Cardiac muscle cell (in vitro differentiated cells and primary cell): ENCODE results near the gene GOLGA6L7. TPM values are rescaled to one million over a fixed set of nuclear protein-coding genes. Genes with fewer than 3 reads are reported as not detected.
"Not testable (repeated sequence)": the region's sequence is repeated elsewhere in the genome, so short reads cannot be mapped to it uniquely, and the experiment has no call there.

Source experiments
- DNase-seq, 2 donors: peaks; one replicate each; pipeline versions ENCODE4 v3.0.0 to v3.0.0-alpha.2; 2010 to 2017; ENCODE audit warnings: low read depth in 1 of 2, low spot score in 1 of 2
- H3K27ac ChIP-seq: fragments of 200-600 bp; sonication (generic); 2 replicates; pipeline ENCODE4 v1.5.1; 2016
- H3K27me3 ChIP-seq: fragments of 200-600 bp; sonication (generic); 2 replicates; pipeline ENCODE4 v1.6.0; 2016; ENCODE audit warnings: control low read depth
- H3K36me3 ChIP-seq: fragments of 200-600 bp; sonication (generic); 2 replicates; pipeline ENCODE4 v1.5.1; 2016; ENCODE audit warnings: control low read depth
- H3K4me1 ChIP-seq: fragments of 200-600 bp; sonication (generic); 2 replicates; pipeline ENCODE4 v1.8.1; 2017; ENCODE audit warnings: low read depth, mild to moderate bottlenecking, mixed run types
- H3K4me3 ChIP-seq: fragments of 200-600 bp; sonication (generic); 2 replicates; pipeline ENCODE4 v1.5.1; 2016; ENCODE audit warnings: mild to moderate bottlenecking
- H3K9me3 ChIP-seq: fragments of 200-600 bp; sonication (generic); 2 replicates; pipeline ENCODE4 v1.5.1; 2017; ENCODE audit warnings: low read depth, mild to moderate bottlenecking, control low read depth
- CTCF ChIP-seq: IDR thresholded peaks from 2 replicates; pipeline ENCODE4 v1.5.1; 2012; ENCODE audit warnings: low read depth, mild to moderate bottlenecking, low read length
- polyA plus RNA-seq: library from polyadenylated mRNA; unstranded; fragments of >200 nt; fragmentation: Nextera tagmentation; extraction: Ambion mirVana; gene quantifications from 2 replicates; pipeline ENCODE4 v1.2.1, GENCODE V29; 2016
- total RNA-seq: library from RNA; depleted of rRNA; stranded (reverse); fragments of >200 nt; gene quantifications from 2 replicates; pipeline ENCODE4 v1.2.3, GENCODE V29; 2016

The GOLGA6L7 gene
- total and polyA plus RNA-seq, 2 experiments from 2014 or later: 0.59 TPM; not detected in 1

- H3K4me3 ChIP-seq: no peak overlapping the region
- no peaks in the 10 kb centered on the region for H3K36me3 ChIP-seq
- H3K4me1 ChIP-seq: no peaks in the 10 kb centered on the region
- H3K27ac ChIP-seq: no peak overlapping the region
- peak in 1 of 2 donors; percentile 31 for DNase-seq
- no peaks in the 10 kb centered on the region for H3K27me3 ChIP-seq
- no peaks in the 10 kb centered on the region for H3K9me3 ChIP-seq
- TF ChIP-seq CTCF: no peak
Observed at GRCh38 chr15:28892789-28893610, 44.6 kb upstream of the GOLGA6L7 start.

- no peak overlapping the region for H3K27ac ChIP-seq
- H3K36me3 ChIP-seq: no peaks in the 10 kb centered on the region
- no peaks in the 10 kb centered on the region for H3K4me1 ChIP-seq
- H3K27me3 ChIP-seq: peaks cover 2% of the 10 kb centered on the region
- H3K9me3 ChIP-seq: no peaks in the 10 kb centered on the region
- H3K4me3 ChIP-seq: no peak overlapping the region
- no peak for DNase-seq
- TF ChIP-seq CTCF: no peak
Observed at GRCh38 chr15:28891588-28891987, 43.1 kb upstream of the GOLGA6L7 start.

- peaks cover 8% of the 10 kb centered on the region for H3K27me3 ChIP-seq
- H3K9me3 ChIP-seq: no peaks in the 10 kb centered on the region
- no peak overlapping the region for H3K27ac ChIP-seq
- H3K4me3 ChIP-seq: no peak overlapping the region
- peak in 1 of 2 donors; percentile 55 for DNase-seq
- TF ChIP-seq CTCF: no peak
- H3K36me3 ChIP-seq: no peaks in the 10 kb centered on the region
- H3K4me1 ChIP-seq: no peaks in the 10 kb centered on the region
Observed at GRCh38 chr15:28890711-28891495, 42.5 kb upstream of the GOLGA6L7 start.

GRCh38 chr15:28890291-28890690 lies 41.8 kb upstream of the GOLGA6L7 start:
- not testable (repeated sequence) for DNase-seq

GRCh38 chr15:28889871-28890270 lies 41.4 kb upstream of the GOLGA6L7 start:
- DNase-seq, H3K4me3 ChIP-seq, H3K36me3 ChIP-seq, H3K4me1 ChIP-seq, H3K27ac ChIP-seq, H3K9me3 ChIP-seq: not testable (repeated sequence)
- H3K27me3 ChIP-seq: peaks cover 17% of the 10 kb centered on the region

More at GRCh38 chr15:28890291-28890690, 41.8 kb upstream of the GOLGA6L7 start:
- not testable (repeated sequence) for H3K4me3 ChIP-seq, H3K9me3 ChIP-seq, H3K4me1 ChIP-seq, H3K27ac ChIP-seq, H3K36me3 ChIP-seq
- peaks cover 13% of the 10 kb centered on the region for H3K27me3 ChIP-seq

- Histone ChIP-seq H3K4me1 (no peaks in the 10 kb centered on the region), H3K9me3 (no peaks in the 10 kb centered on the region), H3K27ac (no peak overlapping the region), H3K36me3 (no peaks in the 10 kb centered on the region), H3K27me3 (peaks cover 21% of the 10 kb centered on the region), H3K4me3 (no peak overlapping the region)
- no peak for TF ChIP-seq CTCF
- DNase-seq: no peak
Observed at GRCh38 chr15:28889346-28889745, 40.9 kb upstream of the GOLGA6L7 start.
